Right atrium auricular region (tissue), 2 donors: ENCODE measurements around the gene ETV6. TPM values are rescaled to one million over a fixed set of nuclear protein-coding genes. Genes with fewer than 3 reads are reported as not detected.

Experiments
- DNase-seq: peaks from one replicate; pipeline ENCODE4 v3.0.0-alpha.2; 2019; ENCODE audit warnings: low spot score
- H3K27ac ChIP-seq, 2 donors: fragments of 200-600 bp; sonication (generic); 1 replicate in 1 of 2; 2 replicates in 1 of 2; pipeline ENCODE4 v1.5.1; 2016 to 2019
- H3K27me3 ChIP-seq, 2 donors: fragments of 200-600 bp; sonication (generic); one replicate each; pipeline versions ENCODE4 v1.5.1 to v1.6.0; 2017 to 2019
- H3K36me3 ChIP-seq: fragments of 200-600 bp; sonication (generic); one replicate; pipeline ENCODE4 v1.5.1; 2016
- H3K4me1 ChIP-seq, 2 donors: fragments of 200-600 bp; sonication (generic); one replicate each; pipeline versions ENCODE4 v1.5.1 to v1.6.0; 2017 to 2019
- H3K4me3 ChIP-seq, 2 donors: fragments of 200-600 bp; sonication (generic); 1 replicate in 1 of 2; 2 replicates in 1 of 2; pipeline ENCODE4 v1.5.1; 2017 to 2019; ENCODE audit warnings: mild to moderate bottlenecking in 1 of 2, moderate library complexity in 1 of 2
- H3K9me3 ChIP-seq, 2 donors: fragments of 200-600 bp; sonication (generic); one replicate each; pipeline ENCODE4 v1.5.1; 2019
- total RNA-seq, 2 donors: library from RNA; depleted of rRNA; stranded (reverse); fragments of >200 nt; gene quantifications; one replicate each; pipeline ENCODE4 v1.1.0, GENCODE V29; 2016
- TF ChIP-seq, protein P1 (sequence below), 2 donors: fragments of 200-600 bp; sonication (generic); IDR thresholded peaks; one replicate each; pipeline ENCODE4 v1.5.1; 2019; ENCODE audit warnings: antibody characterized with exemption in 2 of 2

ETV6 gene
- total RNA-seq, 2 donors from 2014 or later, result 6.7 TPM

DNA sequence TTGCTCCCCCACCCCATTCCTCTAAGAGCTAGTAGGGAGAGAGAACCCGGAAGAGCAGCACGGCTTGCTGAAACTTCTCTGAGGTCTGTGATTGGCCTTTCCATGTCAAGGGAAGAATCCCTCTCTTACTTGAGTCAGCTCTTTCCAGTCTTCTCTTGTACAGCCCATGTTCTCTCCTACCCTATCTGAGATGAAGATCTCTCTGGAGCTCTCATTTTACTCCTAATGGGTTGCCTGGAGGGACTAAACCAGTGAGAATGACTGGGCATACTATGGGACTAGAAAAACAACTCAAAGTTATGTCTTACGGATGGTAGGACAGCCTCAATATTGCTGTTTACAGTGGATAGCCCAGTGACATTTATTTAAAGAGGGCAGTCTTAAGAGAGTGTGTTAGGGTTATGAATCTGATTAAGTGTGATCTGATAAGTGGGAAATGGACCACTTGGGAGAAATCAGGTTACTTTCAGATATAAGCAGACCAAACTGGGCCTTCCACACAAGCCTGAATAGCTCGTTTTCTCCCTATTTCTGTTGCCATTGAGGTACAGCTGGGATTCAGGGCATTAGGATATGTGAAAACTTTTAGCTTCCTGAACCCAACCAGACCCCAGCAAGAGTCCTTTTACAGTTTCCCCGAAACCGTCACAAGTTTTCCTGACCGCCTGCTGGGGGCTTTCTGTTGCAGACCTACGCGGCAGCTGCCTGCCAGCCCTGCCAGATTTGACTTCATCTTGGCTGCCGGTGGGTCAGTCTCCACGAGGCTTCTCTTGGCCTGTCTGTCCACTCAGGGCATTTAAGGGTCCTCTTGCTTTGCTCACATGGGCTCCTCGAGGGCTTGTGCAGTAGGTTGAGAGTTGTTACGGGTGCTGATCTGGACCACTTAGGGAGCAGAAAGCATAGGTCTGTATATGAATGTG, 16.9 kb downstream of the ETV6 start:
- Histone ChIP-seq H3K27me3 (no peaks in the 10 kb centered on the region), H3K4me1 (peaks cover 0 to 27% of the 10 kb centered on the region in 2 donors), H3K4me3 (no peak overlapping the region), H3K36me3 (no peaks in the 10 kb centered on the region), H3K9me3 (no peaks in the 10 kb centered on the region), H3K27ac (no peak overlapping the region)
- DNase-seq, result no peak
- TF ChIP-seq, protein P1, sequence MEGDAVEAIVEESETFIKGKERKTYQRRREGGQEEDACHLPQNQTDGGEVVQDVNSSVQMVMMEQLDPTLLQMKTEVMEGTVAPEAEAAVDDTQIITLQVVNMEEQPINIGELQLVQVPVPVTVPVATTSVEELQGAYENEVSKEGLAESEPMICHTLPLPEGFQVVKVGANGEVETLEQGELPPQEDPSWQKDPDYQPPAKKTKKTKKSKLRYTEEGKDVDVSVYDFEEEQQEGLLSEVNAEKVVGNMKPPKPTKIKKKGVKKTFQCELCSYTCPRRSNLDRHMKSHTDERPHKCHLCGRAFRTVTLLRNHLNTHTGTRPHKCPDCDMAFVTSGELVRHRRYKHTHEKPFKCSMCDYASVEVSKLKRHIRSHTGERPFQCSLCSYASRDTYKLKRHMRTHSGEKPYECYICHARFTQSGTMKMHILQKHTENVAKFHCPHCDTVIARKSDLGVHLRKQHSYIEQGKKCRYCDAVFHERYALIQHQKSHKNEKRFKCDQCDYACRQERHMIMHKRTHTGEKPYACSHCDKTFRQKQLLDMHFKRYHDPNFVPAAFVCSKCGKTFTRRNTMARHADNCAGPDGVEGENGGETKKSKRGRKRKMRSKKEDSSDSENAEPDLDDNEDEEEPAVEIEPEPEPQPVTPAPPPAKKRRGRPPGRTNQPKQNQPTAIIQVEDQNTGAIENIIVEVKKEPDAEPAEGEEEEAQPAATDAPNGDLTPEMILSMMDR (IDR thresholded peaks at IDR 0.05), result no peak

DNA sequence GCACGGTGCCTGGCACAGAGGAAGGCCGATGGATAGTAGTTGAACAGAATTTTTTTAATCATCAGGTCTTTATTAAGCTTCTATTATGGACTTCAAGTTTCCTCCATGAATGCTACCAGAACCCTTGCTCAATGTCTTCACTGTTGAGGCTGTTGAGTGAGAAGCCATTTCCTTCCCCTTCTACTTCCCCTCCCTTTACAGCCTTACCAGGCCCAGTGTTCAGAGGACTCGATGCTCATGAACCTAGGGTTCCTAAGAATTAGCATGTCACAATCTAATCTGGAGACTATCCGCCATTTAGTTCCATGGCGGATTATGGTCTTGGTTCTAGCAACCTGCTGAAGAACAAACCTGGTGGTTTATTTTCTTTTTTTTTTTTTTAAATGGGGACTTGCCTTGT, 17.7 kb downstream of the ETV6 start:
- H3K27ac ChIP-seq, result no peak overlapping the region
- H3K9me3 ChIP-seq, result no peaks in the 10 kb centered on the region
- peaks cover 0 to 21% of the 10 kb centered on the region in 2 donors for H3K4me1 ChIP-seq
- H3K4me3 ChIP-seq, result no peak overlapping the region
- H3K27me3 ChIP-seq, result no peaks in the 10 kb centered on the region
- H3K36me3 ChIP-seq, result no peaks in the 10 kb centered on the region
- DNase-seq, result no peak
- TF ChIP-seq, protein P1 (IDR thresholded peaks at IDR 0.05), result no peak

DNA sequence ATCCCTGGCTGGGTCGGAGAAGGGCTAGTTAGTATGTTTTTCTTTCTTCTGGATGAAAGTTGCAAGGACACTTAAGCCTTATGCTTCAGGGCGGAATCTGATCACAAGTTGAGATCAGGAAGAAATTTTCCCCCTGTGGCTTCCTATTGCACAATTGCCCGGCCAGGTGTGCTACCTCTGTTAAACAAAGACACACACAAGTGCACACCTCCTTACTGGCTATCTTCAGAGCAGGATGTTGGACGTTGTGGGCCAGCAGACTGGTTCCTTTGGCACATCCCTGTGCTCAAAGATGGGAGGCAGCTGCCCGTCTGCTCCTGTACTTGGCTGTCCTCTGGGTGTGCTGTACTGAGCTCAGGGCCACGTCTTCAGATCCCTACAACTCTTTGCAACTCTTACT, 19.1 kb downstream of the ETV6 start:
- DNase-seq, result no peak
- Histone ChIP-seq H3K4me1 (peaks cover 0 to 21% of the 10 kb centered on the region in 2 donors), H3K4me3 (no peak overlapping the region), H3K27me3 (no peaks in the 10 kb centered on the region), H3K9me3 (no peaks in the 10 kb centered on the region), H3K27ac (no peak overlapping the region), H3K36me3 (no peaks in the 10 kb centered on the region)
- TF ChIP-seq, protein P1 (IDR thresholded peaks at IDR 0.05), result no peak

- no peaks in the 10 kb centered on the region for H3K27me3 ChIP-seq
- H3K4me1 ChIP-seq, result peaks cover 0 to 27% of the 10 kb centered on the region in 2 donors
- no peak overlapping the region for H3K27ac ChIP-seq
- no peaks in the 10 kb centered on the region for H3K36me3 ChIP-seq
- DNase-seq, result no peak
- TF ChIP-seq, protein P1 (IDR thresholded peaks at IDR 0.05), result no peak
- no peaks in the 10 kb centered on the region for H3K9me3 ChIP-seq
- H3K4me3 ChIP-seq, result no peak overlapping the region
These were observed 19.9 kb downstream of the ETV6 start for GRCh38 chr12:11669348-11669747.

DNA sequence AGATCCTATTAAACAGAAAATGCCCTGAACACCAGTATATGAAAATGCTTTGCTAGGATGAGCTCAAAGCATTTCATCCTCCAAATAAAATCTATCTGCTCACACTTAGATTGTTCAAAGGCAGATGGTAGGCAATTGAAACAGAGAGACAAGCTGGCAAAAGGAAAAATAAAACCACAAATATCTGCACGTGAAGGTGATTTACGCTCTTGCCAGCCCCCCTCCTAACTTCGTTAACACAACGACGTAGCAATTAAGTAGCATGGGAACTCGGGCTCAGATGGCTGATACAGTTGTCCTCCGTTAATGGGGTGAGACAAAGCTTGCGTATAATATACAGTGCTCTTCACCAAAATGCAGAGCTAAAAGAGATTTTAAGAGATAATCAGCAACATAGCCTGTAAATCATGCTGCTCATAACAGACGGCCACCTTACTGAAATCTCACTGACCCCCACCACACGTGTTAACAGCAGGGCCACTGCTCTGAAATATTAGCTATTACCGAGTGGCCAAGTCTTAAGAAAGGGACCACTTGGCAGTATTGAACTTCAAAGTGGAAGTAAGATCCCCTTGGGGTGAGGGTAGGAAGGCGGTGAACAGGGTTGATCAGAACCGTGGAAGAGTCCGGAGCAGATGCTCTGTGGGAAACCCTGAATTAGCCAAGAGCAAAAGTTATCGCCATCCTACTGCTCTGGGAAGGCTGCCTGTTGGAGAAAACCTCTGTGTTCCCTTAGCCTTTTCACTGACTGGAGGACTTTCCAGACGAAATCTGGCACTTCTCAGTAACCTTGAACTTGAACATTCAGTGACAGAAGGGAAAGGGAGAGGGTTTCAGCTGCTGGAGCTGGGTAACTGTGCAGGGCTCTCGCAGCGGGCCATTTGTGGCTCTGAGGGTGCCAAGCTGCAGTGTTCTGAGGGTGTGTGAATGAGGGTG, 23.1 kb downstream of the ETV6 start:
- H3K4me3 ChIP-seq, result no peak overlapping the region
- no peaks in the 10 kb centered on the region for H3K9me3 ChIP-seq
- peaks cover 0 to 58% of the 10 kb centered on the region in 2 donors for H3K4me1 ChIP-seq
- TF ChIP-seq, protein P1 (IDR thresholded peaks at IDR 0.05), result no peak
- no peaks in the 10 kb centered on the region for H3K27me3 ChIP-seq
- DNase-seq, result no peak
- H3K36me3 ChIP-seq, result no peaks in the 10 kb centered on the region
- no peak overlapping the region for H3K27ac ChIP-seq
